OCI-LY7 (cell line): ENCODE data around the gene ASXL2. TPM values are rescaled to one million over a fixed set of nuclear protein-coding genes. Genes with fewer than 3 reads are reported as not detected.
A peak's percentile ranks its signal among the peaks of the same experiment; 100 is the strongest.

Source experiments
- BruUV-seq: library from RNA; stranded (reverse); fragments of 400-500 nt; replicated peaks from 2 replicates; lab custom pipeline; 2021; lab: Mats Ljungman, UMichigan
- CTCF ChIA-PET: fragments of 300-600 bp; sonication (Branson Sonifier 250); formaldehyde crosslinking; loops from one replicate; lab custom pipeline; 2022; ENCODE audit warnings: antibody characterized with exemption; ENCODE audit not compliant: unreplicated experiment; lab: Charles Lee
- POLR2A ChIA-PET: fragments of 300-600 bp; sonication (Branson Sonifier 250); formaldehyde crosslinking; loops from one replicate; lab custom pipeline; 2022; ENCODE audit warnings: antibody characterized with exemption; lab: Charles Lee
- DNase-seq: peaks from one replicate; pipeline ENCODE4 v3.0.0-alpha.2; 2015; ENCODE audit warnings: low spot score
- H2AFZ ChIP-seq: fragments of 200-600 bp; sonication (generic), shearing (Covaris generic); 2 replicates; pipeline ENCODE4 v1.6.1; 2014; ENCODE audit warnings: mild to moderate bottlenecking, antibody characterized with exemption, low read length, moderate library complexity
- H3K27ac ChIP-seq: fragments of 200-600 bp; sonication (generic); 2 replicates; pipeline ENCODE4 v1.5.1; 2014; ENCODE audit warnings: mixed run types, low read depth, mild to moderate bottlenecking, moderate library complexity, low read length, inconsistent platforms; ENCODE audit not compliant: poor library complexity, severe bottlenecking
- H3K36me3 ChIP-seq: fragments of 200-600 bp; sonication (generic); 2 replicates; pipeline ENCODE4 v1.6.1; 2014; ENCODE audit warnings: mild to moderate bottlenecking, antibody characterized with exemption, low read length, moderate library complexity, mixed read lengths; ENCODE audit not compliant: insufficient read depth
- H3K4me1 ChIP-seq: fragments of 200-600 bp; sonication (generic); 2 replicates; pipeline ENCODE4 v1.5.1; 2014; ENCODE audit warnings: mild to moderate bottlenecking, low read length; ENCODE audit not compliant: insufficient read depth, poor library complexity, severe bottlenecking
- H3K4me2 ChIP-seq: fragments of 200-600 bp; sonication (generic); 2 replicates; pipeline ENCODE4 v1.6.1; 2014; ENCODE audit warnings: mild to moderate bottlenecking, low read length
- H3K4me3 ChIP-seq: fragments of 200-600 bp; sonication (generic); 2 replicates; pipeline ENCODE4 v1.5.1; 2014; ENCODE audit warnings: mild to moderate bottlenecking, low read depth, low read length; ENCODE audit not compliant: poor library complexity, severe bottlenecking
- H3K79me2 ChIP-seq: fragments of 200-600 bp; sonication (generic); 2 replicates; pipeline ENCODE4 v1.6.1; 2016; ENCODE audit warnings: low read depth, mild to moderate bottlenecking, low read length, moderate library complexity, mixed read lengths; ENCODE audit not compliant: insufficient read depth
- H3K9me2 ChIP-seq: fragments of 200-600 bp; sonication (generic); 2 replicates; pipeline ENCODE4 v1.6.1; 2016; ENCODE audit warnings: mild to moderate bottlenecking, low read length, mixed read lengths; ENCODE audit not compliant: insufficient read depth
- H3K9me3 ChIP-seq: fragments of 200-600 bp; sonication (generic); 2 replicates; pipeline ENCODE4 v1.6.1; 2014; ENCODE audit warnings: mild to moderate bottlenecking, mixed run types, low read length, mixed read lengths
- H4K20me1 ChIP-seq: fragments of 200-600 bp; sonication (generic); 2 replicates; pipeline ENCODE4 v1.6.1; 2014; ENCODE audit warnings: mild to moderate bottlenecking, antibody characterized with exemption, low read length, moderate library complexity, mixed read lengths; ENCODE audit not compliant: insufficient read depth
- CTCF ChIP-seq: fragments of 200-600 bp; sonication (generic); conservative IDR thresholded peaks from 2 replicates; pipeline ENCODE4 v1.5.1; 2014; ENCODE audit warnings: mild to moderate bottlenecking, antibody characterized with exemption, low read length, moderate library complexity, mixed read lengths
- EZH2phosphoT487 ChIP-seq: fragments of 200-600 bp; sonication (generic); IDR thresholded peaks from 2 replicates; pipeline ENCODE4 v1.6.1; 2018; ENCODE audit warnings: low read depth, borderline replicate concordance, mild to moderate bottlenecking, mixed run types, antibody characterized with exemption, low read length, moderate library complexity, mixed read lengths
- intact Hi-C: fragments of 100-400 bp; cut with micrococcal nuclease; formaldehyde crosslinking; loops from one replicate; pipeline ENCODE4 v1.10.0; 2022; ENCODE audit not compliant: unreplicated experiment
- total RNA-seq, 2 experiments: library from RNA; depleted of rRNA in 1 of 2; stranded (reverse); fragments of >200 nt in 1 of 2; shearing (Covaris generic) in 1 of 2; gene quantifications; 2 replicates each; pipeline ENCODE4 v1.2.3, GENCODE V29; 2014 to 2022

The ASXL2 gene
- total RNA-seq, 2 experiments from 2014 or later = 12.4 to 31.8 TPM

GRCh38 chr2:25877431-25878360, 591 bp downstream of the ASXL2 start:
- H3K79me2 ChIP-seq = peaks cover 54% of the 10 kb centered on the region
- no peaks in the 10 kb centered on the region for H3K9me2 ChIP-seq
- H3K4me2 ChIP-seq = peak overlapping the region; percentile 84
- H3K9me3 ChIP-seq = no peaks in the 10 kb centered on the region
- peaks cover 15% of the 10 kb centered on the region for H3K36me3 ChIP-seq
- H2AFZ ChIP-seq = peak overlapping the region; percentile 77
- no peak for TF ChIP-seq CTCF
- no peak for TF ChIP-seq EZH2phosphoT487
- POLR2A ChIA-PET = interaction anchor here (0.8 to 2.7 kb wide), 9 partner anchors 11 to 204 kb away, joined by 3 to 26 read pairs (median 6); partner anchors contain the start of genes DTNB and RAB10
- H3K4me1 ChIP-seq = peaks cover 26% of the 10 kb centered on the region
- peak overlapping the region; percentile 99 for H3K4me3 ChIP-seq
- peaks cover 8% of the 10 kb centered on the region for H4K20me1 ChIP-seq
- CTCF ChIA-PET = interaction anchor here (0.5 to 1.5 kb wide), 3 partner anchors 24 to 38 kb away, joined by 3 to 6 read pairs (median 3); no protein-coding TSS in a partner anchor
- no TSS peak for BruUV-seq
- intact Hi-C loops = loop anchor here (2.0 kb wide), 2 partner anchors 157 to 205 kb away; partner anchors contain the start of genes DTNB and RAB10
- H3K27ac ChIP-seq = peak overlapping the region; percentile 83
- peak; percentile 80 for DNase-seq

- H3K4me2 ChIP-seq = no peak overlapping the region
- intact Hi-C loops = no loop called here
Measured at GRCh38 chr2:25872134-25872533, 6.2 kb downstream of the ASXL2 start.

GRCh38 chr2:25867396-25868003, 10.8 kb downstream of the ASXL2 start:
- H3K4me3 ChIP-seq = no peak overlapping the region
- no peak overlapping the region for H2AFZ ChIP-seq
- ChIA-PET POLR2A (interaction anchor here (0.8 to 3.1 kb wide), 2 partner anchors 11 to 14 kb away, joined by 3 to 12 read pairs; partner anchors contain the start of gene ASXL2), CTCF (no interaction called here)
- no peaks in the 10 kb centered on the region for H4K20me1 ChIP-seq
- no peak overlapping the region for H3K27ac ChIP-seq
- H3K36me3 ChIP-seq = peaks cover 49% of the 10 kb centered on the region
- TF ChIP-seq EZH2phosphoT487 (no peak), CTCF (no peak)
- DNase-seq = no peak
- no peak overlapping the region for H3K4me2 ChIP-seq
- intact Hi-C loops = no loop called here
- H3K9me2 ChIP-seq = no peaks in the 10 kb centered on the region
- no peaks in the 10 kb centered on the region for H3K9me3 ChIP-seq
- H3K4me1 ChIP-seq = no peaks in the 10 kb centered on the region
- H3K79me2 ChIP-seq = peaks cover 79% of the 10 kb centered on the region
- no TSS peak for BruUV-seq

More at GRCh38 chr2:25872134-25872533, 6.2 kb downstream of the ASXL2 start:
- no peak overlapping the region for H2AFZ ChIP-seq
- no peak for DNase-seq
- H3K36me3 ChIP-seq = peaks cover 53% of the 10 kb centered on the region
- H3K4me3 ChIP-seq = no peak overlapping the region
- no peak overlapping the region for H3K27ac ChIP-seq
- no TSS peak for BruUV-seq
- H3K9me2 ChIP-seq = no peaks in the 10 kb centered on the region
- no peak for TF ChIP-seq EZH2phosphoT487
- H3K9me3 ChIP-seq = no peaks in the 10 kb centered on the region
- H3K79me2 ChIP-seq = peaks cover 95% of the 10 kb centered on the region
- POLR2A ChIA-PET = interaction anchor here (0.6 to 1.6 kb wide), 3 partner anchors 16 to 73 kb away, joined by 3 to 6 read pairs (median 5); no protein-coding TSS in a partner anchor
- peaks cover 17% of the 10 kb centered on the region for H3K4me1 ChIP-seq
- CTCF ChIA-PET = no interaction called here
- H4K20me1 ChIP-seq = peaks cover 8% of the 10 kb centered on the region
